ENCODE data around the gene HIVEP3.

DNA sequence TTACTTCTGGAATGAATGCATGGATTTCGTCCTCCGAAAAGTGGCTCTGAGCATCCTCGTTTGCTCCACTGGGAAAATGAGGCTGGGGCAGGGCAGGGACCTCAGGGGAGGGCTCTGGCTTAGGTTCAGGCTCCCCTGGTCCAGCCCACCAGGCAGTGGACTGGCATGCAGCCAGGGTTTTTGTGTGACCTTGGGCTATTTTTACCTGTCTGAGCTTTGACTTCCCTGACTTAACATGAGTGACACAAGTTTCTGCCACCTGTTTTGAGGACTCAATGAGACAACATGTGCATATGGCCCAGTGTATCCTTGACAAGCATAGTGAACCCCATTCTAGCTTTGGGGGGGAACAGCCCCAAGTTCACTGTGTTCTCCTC lies 401.7 kb downstream of the HIVEP3 start:
- TF ChIP-seq, protein P1, sequence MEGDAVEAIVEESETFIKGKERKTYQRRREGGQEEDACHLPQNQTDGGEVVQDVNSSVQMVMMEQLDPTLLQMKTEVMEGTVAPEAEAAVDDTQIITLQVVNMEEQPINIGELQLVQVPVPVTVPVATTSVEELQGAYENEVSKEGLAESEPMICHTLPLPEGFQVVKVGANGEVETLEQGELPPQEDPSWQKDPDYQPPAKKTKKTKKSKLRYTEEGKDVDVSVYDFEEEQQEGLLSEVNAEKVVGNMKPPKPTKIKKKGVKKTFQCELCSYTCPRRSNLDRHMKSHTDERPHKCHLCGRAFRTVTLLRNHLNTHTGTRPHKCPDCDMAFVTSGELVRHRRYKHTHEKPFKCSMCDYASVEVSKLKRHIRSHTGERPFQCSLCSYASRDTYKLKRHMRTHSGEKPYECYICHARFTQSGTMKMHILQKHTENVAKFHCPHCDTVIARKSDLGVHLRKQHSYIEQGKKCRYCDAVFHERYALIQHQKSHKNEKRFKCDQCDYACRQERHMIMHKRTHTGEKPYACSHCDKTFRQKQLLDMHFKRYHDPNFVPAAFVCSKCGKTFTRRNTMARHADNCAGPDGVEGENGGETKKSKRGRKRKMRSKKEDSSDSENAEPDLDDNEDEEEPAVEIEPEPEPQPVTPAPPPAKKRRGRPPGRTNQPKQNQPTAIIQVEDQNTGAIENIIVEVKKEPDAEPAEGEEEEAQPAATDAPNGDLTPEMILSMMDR (conservative IDR thresholded peaks at IDR 0.05; ENCODE audit: low read depth, low read length), result no peak
- no peak for TF ChIP-seq EZH2 (IDR thresholded peaks at IDR 0.05; ENCODE audit: borderline replicate concordance, low read depth, low read length, poor library complexity, severe bottlenecking)
